ENCODE measurements around the gene ZNF544. TPM values are rescaled to one million over a fixed set of nuclear protein-coding genes. Genes with fewer than 3 reads are reported as not detected.

The ZNF544 gene
- polyA plus RNA-seq, 1 donor from 2014 or later, result 22.7 TPM

- Histone ChIP-seq H2AFZ (ENCODE audit: low read depth, low read length) (no peak overlapping the region), H3K27ac (ENCODE audit: low read length) (no peak overlapping the region), H3K9ac (ENCODE audit: low read length) (no peak overlapping the region), H4K20me1 (ENCODE audit: insufficient read depth) (no peaks in the 10 kb centered on the region), H3K9me2 (ENCODE audit: insufficient read depth, low read length) (no peaks in the 10 kb centered on the region), H3K4me2 (ENCODE audit: low read length) (no peak overlapping the region), H3F3A (ENCODE audit: insufficient read depth, low read length, poor library complexity, severe bottlenecking) (no peaks in the 10 kb centered on the region), H3K27me3 (ENCODE audit: insufficient read depth, low read depth, low read length) (no peaks in the 10 kb centered on the region), H3K9me3 (ENCODE audit: low read length) (peaks cover 70% of the 10 kb centered on the region), H3K79me2 (replicated peaks; ENCODE audit: insufficient read depth, low read length) (no peaks in the 10 kb centered on the region), H3K36me3 (ENCODE audit: insufficient read depth, low read length) (peaks cover 20% of the 10 kb centered on the region), H3K4me3 (ENCODE audit: low read length) (no peak overlapping the region)
- TF ChIP-seq SMC3 (conservative IDR thresholded peaks at IDR 0.05; ENCODE audit: poor library complexity) (no peak), EP300 (conservative IDR thresholded peaks at IDR 0.05; ENCODE audit: poor library complexity, severe bottlenecking) (no peak), RAD21 (conservative IDR thresholded peaks at IDR 0.05) (no peak), EZH2 (IDR thresholded peaks at IDR 0.05; ENCODE audit: borderline replicate concordance, insufficient read depth, low read length, poor library complexity, severe bottlenecking) (no peak)
These were observed 34.2 kb downstream of the ZNF544 start for GRCh38 chr19:58262922-58263296.

- Histone ChIP-seq H2AFZ (ENCODE audit: low read depth, low read length) (no peak overlapping the region), H4K20me1 (ENCODE audit: insufficient read depth) (no peaks in the 10 kb centered on the region), H3K4me2 (ENCODE audit: low read length) (no peak overlapping the region), H3K9me3 (ENCODE audit: low read length) (peaks cover 57% of the 10 kb centered on the region), H3K79me2 (replicated peaks; ENCODE audit: insufficient read depth, low read length) (no peaks in the 10 kb centered on the region), H3K9me2 (ENCODE audit: insufficient read depth, low read length) (no peaks in the 10 kb centered on the region), H3K27ac (ENCODE audit: low read length) (no peak overlapping the region), H3K27me3 (ENCODE audit: insufficient read depth, low read depth, low read length) (no peaks in the 10 kb centered on the region), H3K36me3 (ENCODE audit: insufficient read depth, low read length) (peaks cover 20% of the 10 kb centered on the region), H3K4me3 (ENCODE audit: low read length) (no peak overlapping the region), H3F3A (ENCODE audit: insufficient read depth, low read length, poor library complexity, severe bottlenecking) (no peaks in the 10 kb centered on the region), H3K9ac (ENCODE audit: low read length) (no peak overlapping the region)
- TF ChIP-seq REST (IDR thresholded peaks at IDR 0.05; ENCODE audit: borderline replicate concordance), result no peak
- no peak for TF ChIP-seq CTCF (IDR thresholded peaks at IDR 0.05; ENCODE audit: poor library complexity, severe bottlenecking)
- TF ChIP-seq SMC3 (conservative IDR thresholded peaks at IDR 0.05; ENCODE audit: poor library complexity), result no peak
- TF ChIP-seq TAF1 (IDR thresholded peaks at IDR 0.05; ENCODE audit: low read depth), result no peak
- no peak for TF ChIP-seq MXI1 (conservative IDR thresholded peaks at IDR 0.05; ENCODE audit: poor library complexity, severe bottlenecking)
- TF ChIP-seq EZH2 (IDR thresholded peaks at IDR 0.05; ENCODE audit: borderline replicate concordance, insufficient read depth, low read length, poor library complexity, severe bottlenecking), result no peak
- no peak for TF ChIP-seq EP300 (conservative IDR thresholded peaks at IDR 0.05; ENCODE audit: poor library complexity, severe bottlenecking)
These were observed 36.4 kb downstream of the ZNF544 start for GRCh38 chr19:58265100-58265499.

GRCh38 chr19:58268344-58268743 is 39.6 kb downstream of the ZNF544 start:
- Histone ChIP-seq H3F3A (ENCODE audit: insufficient read depth, low read length, poor library complexity, severe bottlenecking) (no peaks in the 10 kb centered on the region), H4K20me1 (ENCODE audit: insufficient read depth) (no peaks in the 10 kb centered on the region), H3K27ac (ENCODE audit: low read length) (no peak overlapping the region), H3K4me3 (ENCODE audit: low read length) (no peak overlapping the region), H3K9me3 (ENCODE audit: low read length) (peaks cover 31% of the 10 kb centered on the region), H3K9ac (ENCODE audit: low read length) (no peak overlapping the region), H3K36me3 (ENCODE audit: insufficient read depth, low read length) (no peaks in the 10 kb centered on the region), H3K9me2 (ENCODE audit: insufficient read depth, low read length) (no peaks in the 10 kb centered on the region), H2AFZ (ENCODE audit: low read depth, low read length) (no peak overlapping the region), H3K79me2 (replicated peaks; ENCODE audit: insufficient read depth, low read length) (no peaks in the 10 kb centered on the region), H3K27me3 (ENCODE audit: insufficient read depth, low read depth, low read length) (no peaks in the 10 kb centered on the region), H3K4me2 (ENCODE audit: low read length) (no peak overlapping the region)
- TF ChIP-seq RAD21 (conservative IDR thresholded peaks at IDR 0.05) (no peak), CTCF (IDR thresholded peaks at IDR 0.05; ENCODE audit: poor library complexity, severe bottlenecking) (no peak)

Measured in neural cell (in vitro differentiated cells).